H1 (cell line): ENCODE data around the gene TAT. TPM values are rescaled to one million over a fixed set of nuclear protein-coding genes. Genes with fewer than 3 reads are reported as not detected.

ENCODE experiments used
- CTCF ChIA-PET: fragments of 300-600 bp; sonication (Branson Sonifier 250); formaldehyde crosslinking; loops from one replicate; lab custom pipeline; 2021; ENCODE audit not compliant: partially characterized antibody; lab: Charles Lee
- POLR2A ChIA-PET: fragments of 300-600 bp; sonication (Branson Sonifier 250); formaldehyde crosslinking; loops from one replicate; lab custom pipeline; 2021; ENCODE audit warnings: inconsistent platforms; ENCODE audit not compliant: partially characterized antibody; lab: Charles Lee
- DNase-seq, 2 experiments: peaks; one replicate each; pipeline versions ENCODE4 v3.0.0 to v3.0.0-alpha.2; 2010 to 2022; ENCODE audit warnings: low spot score in 2 of 2, low read depth in 1 of 2, mixed read lengths in 1 of 2
- FAIRE-seq: peaks from 2 replicates; lab custom pipeline; 2011; peaks lifted over from hg19 to GRCh38; lab: Jason Lieb, UNC
- H2AFZ ChIP-seq: 2 replicates; pipeline ENCODE4 v1.8.1; 2012; ENCODE audit warnings: low read length, inconsistent platforms
- H2AK5ac ChIP-seq: 2 replicates; pipeline ENCODE4 v1.6.1; 2013; ENCODE audit warnings: low read depth, low read length
- H2BK120ac ChIP-seq: replicated peaks from 2 replicates; pipeline ENCODE3; 2013; ENCODE audit warnings: low read depth, low read length, inconsistent platforms
- H2BK12ac ChIP-seq: 2 replicates; pipeline ENCODE4 v1.6.1; 2013; ENCODE audit warnings: low read depth, low read length
- H2BK15ac ChIP-seq: 2 replicates; pipeline ENCODE4 v1.6.1; 2013; ENCODE audit warnings: low read length
- H2BK20ac ChIP-seq: 2 replicates; pipeline ENCODE4 v1.6.1; 2013; ENCODE audit warnings: low read length
- H2BK5ac ChIP-seq: 2 replicates; pipeline ENCODE4 v1.6.1; 2013; ENCODE audit warnings: low read depth, low read length
- H3K14ac ChIP-seq: 2 replicates; pipeline ENCODE4 v1.6.1; 2013; ENCODE audit warnings: inconsistent platforms; ENCODE audit not compliant: insufficient read length
- H3K18ac ChIP-seq: 2 replicates; pipeline ENCODE4 v1.6.1; 2013; ENCODE audit warnings: low read length; ENCODE audit errors: extremely low read depth
- H3K23ac ChIP-seq: 2 replicates; pipeline ENCODE4 v1.6.1; 2013; ENCODE audit warnings: inconsistent platforms; ENCODE audit not compliant: insufficient read length
- H3K23me2 ChIP-seq: 2 replicates; pipeline ENCODE4 v1.6.1; 2013; ENCODE audit warnings: low read depth, low read length
- H3K27ac ChIP-seq: 2 replicates; pipeline ENCODE4 v1.6.1; 2011; ENCODE audit warnings: low read depth, low read length, inconsistent platforms
- H3K27me3 ChIP-seq, 4 experiments: replicated peaks in 1 of 4; 1 replicate in 1 of 4; 2 replicates in 3 of 4; pipeline versions ENCODE4 v1.6.1 to v1.8.1; 2011 to 2013; ENCODE audit warnings: low read length in 3 of 4, mild to moderate bottlenecking in 3 of 4, inconsistent platforms in 2 of 4, mixed read lengths in 2 of 4, moderate library complexity in 1 of 4; ENCODE audit not compliant: control insufficient read depth in 3 of 4, insufficient read depth in 3 of 4; ENCODE audit errors: extremely low read depth in 1 of 4
- H3K36me3 ChIP-seq, 4 experiments: 2 replicates each; pipeline versions ENCODE4 v1.6.1 to v1.8.1; 2011 to 2013; ENCODE audit warnings: mild to moderate bottlenecking in 4 of 4, low read length in 3 of 4, moderate library complexity in 2 of 4, control low read depth in 1 of 4, inconsistent platforms in 1 of 4; ENCODE audit not compliant: insufficient read depth in 4 of 4, control insufficient read depth in 2 of 4
- H3K4ac ChIP-seq: replicated peaks from 2 replicates; pipeline ENCODE3; 2013; ENCODE audit warnings: low read length, low read depth, mixed read lengths, inconsistent platforms; ENCODE audit not compliant: insufficient read length
- H3K4me1 ChIP-seq, 4 experiments: replicated peaks in 1 of 4; 1 replicate in 1 of 4; 2 replicates in 3 of 4; pipeline versions ENCODE4 v1.6.1 to v1.8.1; 2011 to 2013; ENCODE audit warnings: low read length in 3 of 4, inconsistent platforms in 2 of 4, mixed read lengths in 1 of 4; ENCODE audit not compliant: insufficient read depth in 4 of 4, control insufficient read depth in 3 of 4
- H3K4me2 ChIP-seq, 2 experiments: 2 replicates each; pipeline versions ENCODE4 v1.6.1 to v1.8.1; 2011 to 2013; ENCODE audit warnings: low read depth in 2 of 2, low read length in 2 of 2, control low read depth in 1 of 2, inconsistent platforms in 1 of 2, mild to moderate bottlenecking in 1 of 2; ENCODE audit not compliant: insufficient read depth in 1 of 2
- H3K4me3 ChIP-seq, 4 experiments: fragments of 200-600, 300-600 bp in 1 of 4; sonication (generic), shearing (Covaris generic), sonication (Bioruptor Twin) in 1 of 4; 2 replicates each; pipeline versions ENCODE4 v1.5.1 to v1.8.1; 2011 to 2016; ENCODE audit warnings: low read length in 4 of 4, low read depth in 3 of 4, control low read depth in 2 of 4, inconsistent platforms in 2 of 4, mild to moderate bottlenecking in 2 of 4, mixed read lengths in 1 of 4, moderate library complexity in 1 of 4; ENCODE audit not compliant: insufficient read depth in 2 of 4; ENCODE audit errors: extremely low read depth in 1 of 4
- H3K56ac ChIP-seq: replicated peaks from 2 replicates; pipeline ENCODE3; 2013; ENCODE audit warnings: low read depth, mild to moderate bottlenecking, mixed read lengths, low read length, inconsistent platforms; ENCODE audit not compliant: insufficient read length
- H3K79me1 ChIP-seq: 2 replicates; pipeline ENCODE4 v1.6.1; 2013; ENCODE audit warnings: low read depth, low read length, control low read depth
- H3K79me2 ChIP-seq, 2 experiments: 2 replicates each; pipeline versions ENCODE4 v1.6.1 to v1.8.1; 2012 to 2013; ENCODE audit warnings: low read length in 2 of 2, mild to moderate bottlenecking in 2 of 2, inconsistent platforms in 1 of 2; ENCODE audit not compliant: insufficient read depth in 2 of 2, control insufficient read depth in 1 of 2
- H3K9ac ChIP-seq, 4 experiments: replicated peaks in 1 of 4; 1 replicate in 1 of 4; 2 replicates in 3 of 4; pipeline versions ENCODE4 v1.6.1 to v1.8.1; 2011 to 2013; ENCODE audit warnings: low read depth in 3 of 4, low read length in 3 of 4, control low read depth in 2 of 4, mild to moderate bottlenecking in 2 of 4, moderate library complexity in 2 of 4, inconsistent platforms in 1 of 4; ENCODE audit errors: extremely low read depth in 1 of 4
- H3K9me3 ChIP-seq, 2 experiments: 2 replicates each; pipeline versions ENCODE4 v1.6.1 to v1.8.1; 2012 to 2013; ENCODE audit warnings: mild to moderate bottlenecking in 2 of 2, moderate library complexity in 2 of 2, control low read depth in 1 of 2, inconsistent platforms in 1 of 2, low read depth in 1 of 2, low read length in 1 of 2, mixed read lengths in 1 of 2; ENCODE audit not compliant: insufficient read depth in 2 of 2
- H4K20me1 ChIP-seq, 2 experiments: replicated peaks in 1 of 2; 2 replicates each; pipeline versions ENCODE3 to v1.8.1; 2011 to 2013; ENCODE audit warnings: inconsistent platforms in 2 of 2, low read length in 2 of 2, mild to moderate bottlenecking in 1 of 2; ENCODE audit not compliant: insufficient read depth in 2 of 2, control insufficient read depth in 1 of 2
- H4K5ac ChIP-seq: 2 replicates; pipeline ENCODE4 v1.6.1; 2013; ENCODE audit warnings: low read length, low read depth, mixed read lengths, inconsistent platforms; ENCODE audit not compliant: insufficient read length
- H4K8ac ChIP-seq: 2 replicates; pipeline ENCODE4 v1.8.0; 2013; ENCODE audit warnings: mild to moderate bottlenecking, moderate library complexity, low read length, inconsistent platforms; ENCODE audit not compliant: insufficient read depth; ENCODE audit errors: extremely low read depth
- H4K91ac ChIP-seq: replicated peaks from 2 replicates; pipeline ENCODE3; 2013; ENCODE audit warnings: low read length, mixed read lengths, inconsistent platforms; ENCODE audit not compliant: insufficient read length
- ASH2L ChIP-seq: fragments of 200-600, 300-600 bp; sonication (generic); IDR thresholded peaks from one replicate; pipeline ENCODE4 v1.7.1; 2017; ENCODE audit warnings: low read length
- CBX5 ChIP-seq: fragments of 300-800, 300-1000 bp; sonication (generic); IDR thresholded peaks from 2 replicates; pipeline ENCODE4 v1.7.1; 2016; ENCODE audit warnings: antibody characterized with exemption, low read length, low read depth
- POU5F1 ChIP-seq: IDR thresholded peaks from 2 replicates; pipeline ENCODE4 v1.6.1; 2011; ENCODE audit warnings: low read depth, mild to moderate bottlenecking, low read length, moderate library complexity
- RNF2 ChIP-seq: fragments of 200-900, 300-1000 bp; sonication (generic); IDR thresholded peaks from 2 replicates; pipeline ENCODE4 v1.7.1; 2016; ENCODE audit warnings: borderline replicate concordance, low read depth, mild to moderate bottlenecking, antibody characterized with exemption, low read length; ENCODE audit not compliant: poor library complexity, severe bottlenecking; ENCODE audit errors: missing control alignments
- SP1 ChIP-seq: IDR thresholded peaks from 2 replicates; pipeline ENCODE4 v1.6.1; 2011; ENCODE audit warnings: low read depth, low read length
- TAF1 ChIP-seq: IDR thresholded peaks from 2 replicates; pipeline ENCODE4 v1.6.1; 2011; ENCODE audit warnings: mild to moderate bottlenecking, low read depth, low read length
- WGBS, 2 experiments: shearing (Covaris generic) in 1 of 2; methylation state at CpG; one replicate each; pipeline versions ENCODE4 v1.1.6 to v1.1.7; 2013 to 2015; ENCODE audit warnings: low lambda C conversion rate in 2 of 2, mixed read lengths in 2 of 2, inconsistent platforms in 1 of 2, low coverage in 1 of 2, missing lambda C conversion rate in 1 of 2; ENCODE audit not compliant: insufficient replicate concordance in 2 of 2, insufficient coverage in 1 of 2, insufficient read length in 1 of 2; ENCODE audit errors: extremely low coverage in 1 of 2, missing lambda C conversion rate in 1 of 2; 5-methylcytosine and 5-hydroxymethylcytosine counted together
- polyA plus RNA-seq, 7 experiments: library from polyadenylated mRNA; depleted of rRNA in 3 of 7; stranded (reverse) in 5 of 7; unstranded in 2 of 7; fragments of >200 nt in 5 of 7; fragments of 200-250 nt in 2 of 7; gene quantifications; 1 replicate in 5 of 7; 2 replicates in 1 of 7; 4 replicates in 1 of 7; pipeline versions ENCODE4 v1.2.1 to v1.2.3, GENCODE V29; 2011 to 2013; ENCODE audit warnings: missing spikeins in 2 of 7, mixed read lengths in 2 of 7
- total RNA-seq: library from RNA; stranded (reverse); fragmentation: NEBNext Ultra II Directional; extraction: Animal tissue kit (Norgen Biotek cat#: 25700); gene quantifications from 2 replicates; pipeline ENCODE4 v1.2.1, GENCODE V29; 2021

Gene TAT
- total and polyA plus RNA-seq, 2 of the 8 experiments (the other 6 are each of a cell fraction or from before 2014, with no cell fraction given) = 0.03 TPM; not detected in 1

- 0 out of 4 replicates have a peak, but pooled peaks cover 0 to 4% of the 10 kb centered on the region in 2 experiments for H3K79me2 ChIP-seq
- H3K18ac ChIP-seq = no peak overlapping the region; the same call in 1 of the 2 replicates
- no peak overlapping the region for H3K23ac ChIP-seq
- no peak overlapping the region for H4K91ac ChIP-seq
- H2BK20ac ChIP-seq = no peak overlapping the region
- peaks cover 0 to 2% (median 0%) of the 10 kb centered on the region in 4 experiments; a peak in 2 of 8 replicates for H3K36me3 ChIP-seq
- no peak overlapping the region for H3K4me2 ChIP-seq
- H3K56ac ChIP-seq = no peak overlapping the region
- WGBS, 2 experiments = 93% methylated on average over 4 of the region's 4 CpGs; no CpG with 5 or more reads in 1 of the 2 experiments
- ChIA-PET CTCF (interaction anchor here (0.9 to 4.3 kb wide), 5 partner anchors 9 to 82 kb away, joined by 3 to 51 read pairs (median 5); no protein-coding TSS in a partner anchor), POLR2A (no interaction called here)
- H2BK15ac ChIP-seq = no peak overlapping the region
- no peak overlapping the region for H3K9ac ChIP-seq
- no peak overlapping the region for H3K14ac ChIP-seq
- no peak overlapping the region for H3K4me3 ChIP-seq
- H3K27ac ChIP-seq = no peak overlapping the region
- H3K9me3 ChIP-seq = no peaks in the 10 kb centered on the region
- H4K5ac ChIP-seq = no peak overlapping the region
- no peaks in the 10 kb centered on the region for H3K27me3 ChIP-seq
- H2BK5ac ChIP-seq = no peak overlapping the region
- no peaks in the 10 kb centered on the region for H4K20me1 ChIP-seq
- no peak overlapping the region for H2BK12ac ChIP-seq
- no peak for FAIRE-seq
- no peak for DNase-seq
- H2AFZ ChIP-seq = no peak overlapping the region
- H2AK5ac ChIP-seq = no peak overlapping the region
- peaks cover 10% of the 10 kb centered on the region; the same call in 1 of the 2 replicates for H3K23me2 ChIP-seq
- H3K4ac ChIP-seq = no peak overlapping the region
- H4K8ac ChIP-seq = no peak overlapping the region
- no peak overlapping the region for H2BK120ac ChIP-seq
- TF ChIP-seq ASH2L (no peak), SP1 (no peak), TAF1 (no peak), POU5F1 (no peak), RNF2 (no peak), CBX5 (no peak)
- TF ChIP-seq, all 59 proteins: peak for 0
- Histone ChIP-seq H3K79me1 (no peaks in the 10 kb centered on the region), H3K4me1 (peaks cover 0 to 18% (median 13%) of the 10 kb centered on the region in 4 experiments; a peak in 4 of 7 replicates)
Observed at GRCh38 chr16:71528863-71529262, 48.0 kb downstream of the TAT start.
